Tibial artery (tissue), 4 donors: Measurements from ENCODE around the gene CKLF.
"Not testable (repeated sequence)": the region's sequence is repeated elsewhere in the genome, so short reads cannot be mapped to it uniquely, and the experiment has no call there.

Experiments used
- DNase-seq, 2 donors: peaks; one replicate each; pipeline ENCODE4 v3.0.0-alpha.2; 2019
- H3K27ac ChIP-seq, 2 donors: fragments of 200-600 bp; sonication (generic) in 1 of 2; 1 replicate in 1 of 2; 2 replicates in 1 of 2; pipeline ENCODE4 v1.5.1; 2018 to 2019; ENCODE audit warnings: mild to moderate bottlenecking in 1 of 2
- H3K27me3 ChIP-seq, 2 donors: fragments of 200-600 bp; sonication (generic) in 1 of 2; one replicate each; pipeline versions ENCODE4 v1.5.1 to v1.6.0; 2016 to 2019
- H3K36me3 ChIP-seq, 3 donors: fragments of 200-600 bp; sonication (generic) in 2 of 3; one replicate each; pipeline ENCODE4 v1.5.1; 2016 to 2019; ENCODE audit warnings: mild to moderate bottlenecking in 2 of 3
- H3K4me1 ChIP-seq, 4 donors: fragments of 200-600 bp; sonication (generic) in 2 of 4; 1 replicate in 3 of 4; 2 replicates in 1 of 4; pipeline ENCODE4 v1.5.1; 2016 to 2019
- H3K4me3 ChIP-seq, 2 donors: fragments of 200-600 bp; sonication (generic) in 1 of 2; 1 replicate in 1 of 2; 2 replicates in 1 of 2; pipeline ENCODE4 v1.5.1; 2018 to 2019; ENCODE audit warnings: mild to moderate bottlenecking in 2 of 2
- H3K9me3 ChIP-seq, 3 donors: fragments of 200-600 bp; sonication (generic) in 1 of 3; one replicate each; pipeline ENCODE4 v1.5.1; 2016 to 2019
- CTCF ChIP-seq, 2 experiments: fragments of 200-600 bp in 1 of 2; fragments of 450-650 bp in 1 of 2; IDR thresholded peaks; one replicate each; pipeline ENCODE4 v1.5.1; 2017 to 2019; ENCODE audit warnings: antibody characterized with exemption in 2 of 2, mild to moderate bottlenecking in 1 of 2, moderate library complexity in 1 of 2
- intact Hi-C: fragments of 100-400 bp; cut with DNase I; formaldehyde crosslinking; loops from one replicate; pipeline ENCODE4 v1.15.0; 2023; ENCODE audit warnings: low total_unique reads

Gene CKLF

GRCh38 chr16:66512272-66513110, 39.9 kb upstream of the CKLF start:
- intact Hi-C loops = no loop called here
- Histone ChIP-seq H3K4me3 (no peak overlapping the region), H3K27ac (peak overlapping the region; percentile 77 to 86), H3K4me1 (peaks cover 10 to 87% (median 75%) of the 10 kb centered on the region in 4 donors), H3K36me3 (peaks cover 0 to 8% (median 0%) of the 10 kb centered on the region in 3 donors), H3K9me3 (no peaks in the 10 kb centered on the region), H3K27me3 (no peaks in the 10 kb centered on the region)
- peak; percentile 67 to 80 for DNase-seq
- no peak for TF ChIP-seq CTCF (IDR thresholded peaks at IDR 0.05)

GRCh38 chr16:66513111-66513723, 39.2 kb upstream of the CKLF start:
- H3K9me3 ChIP-seq = no peaks in the 10 kb centered on the region
- H3K36me3 ChIP-seq = peaks cover 0 to 8% (median 0%) of the 10 kb centered on the region in 3 donors
- no peak overlapping the region for H3K4me3 ChIP-seq
- no peaks in the 10 kb centered on the region for H3K27me3 ChIP-seq
- H3K4me1 ChIP-seq = peaks cover 10 to 87% (median 79%) of the 10 kb centered on the region in 4 donors
- intact Hi-C loops = no loop called here
- DNase-seq = peak in 1 of 2 donors; percentile 61
- TF ChIP-seq CTCF (IDR thresholded peaks at IDR 0.05) = no peak
- peak overlapping the region; percentile 77 to 86 for H3K27ac ChIP-seq

- intact Hi-C loops = not testable (repeated sequence)
- peak overlapping the region in 1 of 2 donors; percentile 92 for H3K27ac ChIP-seq
Observed at GRCh38 chr16:66514391-66514790, 38.0 kb upstream of the CKLF start.

GRCh38 chr16:66514980-66515595, 37.3 kb upstream of the CKLF start:
- peaks cover 0 to 19% (median 0%) of the 10 kb centered on the region in 3 donors for H3K36me3 ChIP-seq
- not testable (repeated sequence) for H3K9me3 ChIP-seq
- H3K4me1 ChIP-seq = peaks cover 10 to 72% (median 64%) of the 10 kb centered on the region in 4 donors

More at GRCh38 chr16:66514391-66514790, 38.0 kb upstream of the CKLF start:
- Histone ChIP-seq H3K4me1 (peaks cover 10 to 79% (median 70%) of the 10 kb centered on the region in 4 donors), H3K36me3 (peaks cover 0 to 12% (median 0%) of the 10 kb centered on the region in 3 donors)
- not testable (repeated sequence) for H3K4me3 ChIP-seq, H3K27me3 ChIP-seq, H3K9me3 ChIP-seq
- DNase-seq = peak in 1 of 2 donors; percentile 60

GRCh38 chr16:66515596-66516508, 36.5 kb upstream of the CKLF start:
- peak overlapping the region; percentile 92 to 95 for H3K27ac ChIP-seq
- intact Hi-C loops = no loop called here
- H3K4me3 ChIP-seq = no peak overlapping the region
- peaks cover under 1 to 25% (median 3%) of the 10 kb centered on the region in 3 donors for H3K36me3 ChIP-seq
- no peaks in the 10 kb centered on the region for H3K9me3 ChIP-seq
- H3K4me1 ChIP-seq = peaks cover 8 to 67% (median 59%) of the 10 kb centered on the region in 4 donors
- no peaks in the 10 kb centered on the region for H3K27me3 ChIP-seq
- peak; percentile 62 to 82 for TF ChIP-seq CTCF (IDR thresholded peaks at IDR 0.05)
- peak; percentile 56 to 83 for DNase-seq

More at GRCh38 chr16:66514980-66515595, 37.3 kb upstream of the CKLF start:
- intact Hi-C loops, H3K27me3 ChIP-seq, H3K4me3 ChIP-seq, DNase-seq: not testable (repeated sequence)
- peak overlapping the region; percentile 92 to 95 for H3K27ac ChIP-seq

- intact Hi-C loops = no loop called here
Observed at GRCh38 chr16:66516509-66516807, 35.9 kb upstream of the CKLF start.

More at GRCh38 chr16:66516509-66516807, 35.9 kb upstream of the CKLF start:
- Histone ChIP-seq H3K27ac (peak overlapping the region; percentile 92 to 95), H3K4me1 (peaks cover 5 to 67% (median 56%) of the 10 kb centered on the region in 4 donors), H3K9me3 (no peaks in the 10 kb centered on the region), H3K36me3 (peaks cover 3 to 31% (median 4%) of the 10 kb centered on the region in 3 donors), H3K27me3 (no peaks in the 10 kb centered on the region), H3K4me3 (no peak overlapping the region)
- DNase-seq = no peak
- TF ChIP-seq CTCF (IDR thresholded peaks at IDR 0.05) = no peak
